IMR-90 (cell line): ENCODE measurements around the gene CALHM6. TPM values are rescaled to one million over a fixed set of nuclear protein-coding genes. Genes with fewer than 3 reads are reported as not detected.

Source experiments
- ATAC-seq: fragments of 200-7000 bp; cut with Tn5 transposase; 2 replicates; pipeline ENCODE4 v1.9.1; 2020; ENCODE audit warnings: low read depth, mild to moderate bottlenecking, moderate library complexity
- BruUV-seq: library from RNA; stranded (reverse); fragments of 400-500 nt; replicated peaks from 2 replicates; lab custom pipeline; 2021; lab: Mats Ljungman, UMichigan
- CTCF ChIA-PET: fragments of 300-600 bp; formaldehyde crosslinking; extraction: SDS; loops from one replicate; lab custom pipeline; 2021; ENCODE audit warnings: antibody characterized with exemption; lab: Yijun Ruan, JAX
- POLR2A ChIA-PET: fragments of 300-600 bp; sonication (Branson Sonifier 250); formaldehyde crosslinking; loops from one replicate; lab custom pipeline; 2022; ENCODE audit warnings: antibody characterized with exemption; ENCODE audit not compliant: unreplicated experiment; lab: Charles Lee
- DNase-seq: peaks from one replicate; pipeline ENCODE4 v3.0.0; 2013
- H2AFZ ChIP-seq: replicated peaks from 2 replicates; pipeline ENCODE3; 2013; ENCODE audit warnings: low read length, mild to moderate bottlenecking; ENCODE audit not compliant: poor library complexity
- H2AK5ac ChIP-seq: 2 replicates; pipeline ENCODE4 v1.6.1; 2013; ENCODE audit warnings: low read depth, low read length, inconsistent platforms
- H2AK9ac ChIP-seq: replicated peaks from 2 replicates; pipeline ENCODE3; 2013; ENCODE audit warnings: mild to moderate bottlenecking, low read depth, low read length, moderate library complexity; ENCODE audit not compliant: poor library complexity
- H2BK120ac ChIP-seq: 2 replicates; pipeline ENCODE4 v1.6.1; 2013; ENCODE audit warnings: low read depth, low read length, inconsistent platforms
- H2BK15ac ChIP-seq: 3 replicates; pipeline ENCODE4 v1.6.1; 2013; ENCODE audit warnings: low read depth, low read length, inconsistent platforms
- H2BK20ac ChIP-seq: 2 replicates; pipeline ENCODE4 v1.6.1; 2013; ENCODE audit warnings: low read depth, mild to moderate bottlenecking, inconsistent platforms, low read length, moderate library complexity
- H2BK5ac ChIP-seq: 2 replicates; pipeline ENCODE4 v1.6.1; 2013; ENCODE audit warnings: mild to moderate bottlenecking, low read depth, low read length, inconsistent platforms; ENCODE audit not compliant: poor library complexity, severe bottlenecking
- H3K14ac ChIP-seq: replicated peaks from 2 replicates; pipeline ENCODE4 v1.6.1; 2013; ENCODE audit warnings: low read depth, low read length, inconsistent platforms
- H3K18ac ChIP-seq: 2 replicates; pipeline ENCODE4 v1.6.1; 2013; ENCODE audit warnings: low read depth, low read length, control low read depth
- H3K23ac ChIP-seq: 2 replicates; pipeline ENCODE4 v1.6.1; 2013; ENCODE audit warnings: low read depth, low read length, inconsistent platforms
- H3K27ac ChIP-seq: 2 replicates; pipeline ENCODE4 v1.5.1; 2013; ENCODE audit warnings: mild to moderate bottlenecking, control low read depth, low read length; ENCODE audit not compliant: insufficient read depth
- H3K27me3 ChIP-seq: 2 replicates; pipeline ENCODE4 v1.6.1; 2013; ENCODE audit warnings: low read length; ENCODE audit not compliant: control insufficient read depth, insufficient read depth
- H3K36me3 ChIP-seq: 2 replicates; pipeline ENCODE4 v1.6.1; 2013; ENCODE audit warnings: low read length, mixed read lengths; ENCODE audit not compliant: control insufficient read depth, insufficient read depth
- H3K4ac ChIP-seq: 2 replicates; pipeline ENCODE4 v1.6.1; 2013; ENCODE audit warnings: low read depth, low read length, inconsistent platforms
- H3K4me1 ChIP-seq: 2 replicates; pipeline ENCODE4 v1.6.1; 2013; ENCODE audit warnings: low read length, mixed read lengths; ENCODE audit not compliant: control insufficient read depth, insufficient read depth
- H3K4me2 ChIP-seq: 2 replicates; pipeline ENCODE4 v1.6.1; 2013; ENCODE audit warnings: low read depth, mild to moderate bottlenecking, control low read depth, low read length, moderate library complexity
- H3K4me3 ChIP-seq: 2 replicates; pipeline ENCODE4 v1.5.1; 2013; ENCODE audit warnings: low read depth, mild to moderate bottlenecking, control low read depth, low read length, moderate library complexity; ENCODE audit not compliant: insufficient read depth
- H3K56ac ChIP-seq: 2 replicates; pipeline ENCODE4 v1.6.1; 2013; ENCODE audit warnings: low read length, inconsistent platforms; ENCODE audit not compliant: insufficient read depth; ENCODE audit errors: extremely low read depth
- H3K79me1 ChIP-seq, 2 experiments: 2 replicates each; pipeline ENCODE4 v1.6.1; 2013; ENCODE audit warnings: low read length in 2 of 2, inconsistent platforms in 1 of 2, low read depth in 1 of 2
- H3K9ac ChIP-seq: 2 replicates; pipeline ENCODE4 v1.6.1; 2013; ENCODE audit warnings: low read depth, low read length, control low read depth
- H3K9me1 ChIP-seq: 2 replicates; pipeline ENCODE4 v1.6.1; 2013; ENCODE audit warnings: low read length, inconsistent platforms; ENCODE audit not compliant: insufficient read depth
- H3K9me3 ChIP-seq: 2 replicates; pipeline ENCODE4 v1.6.1; 2013; ENCODE audit warnings: low read length; ENCODE audit not compliant: control insufficient read depth, insufficient read depth
- H4K20me1 ChIP-seq: 2 replicates; pipeline ENCODE4 v1.6.1; 2013; ENCODE audit warnings: low read length, inconsistent platforms; ENCODE audit not compliant: insufficient read depth
- H4K5ac ChIP-seq: 2 replicates; pipeline ENCODE4 v1.6.1; 2013; ENCODE audit warnings: mild to moderate bottlenecking, low read depth, low read length, control low read depth
- H4K8ac ChIP-seq, 2 experiments: 2 replicates each; pipeline ENCODE4 v1.6.1; 2013; ENCODE audit warnings: low read depth in 2 of 2, low read length in 2 of 2, control low read depth in 1 of 2, inconsistent platforms in 1 of 2
- H4K91ac ChIP-seq: 2 replicates; pipeline ENCODE4 v1.6.1; 2013; ENCODE audit warnings: low read depth, low read length, inconsistent platforms; ENCODE audit not compliant: insufficient read depth
- BHLHE40 ChIP-seq: fragments of 150-350 bp; IDR thresholded peaks from 2 replicates; pipeline ENCODE4 v1.6.1; 2016; ENCODE audit warnings: mild to moderate bottlenecking, low read depth, low read length
- CEBPB ChIP-seq: IDR thresholded peaks from 2 replicates; pipeline ENCODE4 v1.6.1; 2012; ENCODE audit warnings: low read depth, low read length, improper control_type of control experiment
- CHD1 ChIP-seq: IDR thresholded peaks from 2 replicates; pipeline ENCODE4 v1.6.1; 2012; ENCODE audit warnings: low read depth, low read length, improper control_type of control experiment
- ELK1 ChIP-seq: fragments of 150-350 bp; IDR thresholded peaks from 2 replicates; pipeline ENCODE4 v1.6.1; 2016; ENCODE audit warnings: low read depth, mild to moderate bottlenecking, low read length, moderate library complexity, borderline replicate concordance
- FOS ChIP-seq: fragments of 150-350 bp; IDR thresholded peaks from 2 replicates; pipeline ENCODE4 v1.6.1; 2016; ENCODE audit warnings: low read depth, low read length
- MAFK ChIP-seq: IDR thresholded peaks from 2 replicates; pipeline ENCODE4 v1.6.1; 2012; ENCODE audit warnings: low read depth, low read length, improper control_type of control experiment
- MAZ ChIP-seq: IDR thresholded peaks from 2 replicates; pipeline ENCODE4 v1.6.1; 2012; ENCODE audit warnings: low read depth, mild to moderate bottlenecking, low read length, improper control_type of control experiment, moderate library complexity, borderline replicate concordance
- NFE2L2 ChIP-seq: fragments of 150-350 bp; IDR thresholded peaks from 2 replicates; pipeline ENCODE4 v1.6.1; 2016; ENCODE audit warnings: low read depth, mild to moderate bottlenecking, low read length
- POLR2A ChIP-seq: IDR thresholded peaks from 2 replicates; pipeline ENCODE4 v1.6.1; 2012; ENCODE audit warnings: mild to moderate bottlenecking, low read depth, low read length
- RAD21 ChIP-seq: IDR thresholded peaks from 2 replicates; pipeline ENCODE4 v1.6.1; 2012; ENCODE audit warnings: low read length, improper control_type of control experiment
- RCOR1 ChIP-seq: IDR thresholded peaks from 2 replicates; pipeline ENCODE4 v1.6.1; 2012; ENCODE audit warnings: mild to moderate bottlenecking, low read length, improper control_type of control experiment; ENCODE audit not compliant: insufficient replicate concordance
- RFX5 ChIP-seq: IDR thresholded peaks from 2 replicates; pipeline ENCODE4 v1.8.0; 2012; ENCODE audit warnings: low read depth, mild to moderate bottlenecking, low read length, moderate library complexity
- SMC3 ChIP-seq: fragments of 150-350 bp; IDR thresholded peaks from 2 replicates; pipeline ENCODE4 v1.6.1; 2016; ENCODE audit warnings: low read depth, mild to moderate bottlenecking, antibody characterized with exemption, low read length, moderate library complexity
- dilution Hi-C: fragments of 300-500 bp; cut with HindIII; formaldehyde crosslinking; loops from one replicate; pipeline ENCODE4 v1.14.3; 2018; ENCODE audit warnings: low sequenced_read_pairs; ENCODE audit not compliant: unreplicated experiment
- in situ Hi-C: fragments of 300-500 bp; cut with MboI; formaldehyde crosslinking; loops from 3 replicates; pipeline ENCODE4 v1.14.3; 2019; ENCODE audit warnings: low sequenced_read_pairs, inconsistent platforms, mixed read lengths
- intact Hi-C: fragments of 100-400 bp; cut with micrococcal nuclease; formaldehyde crosslinking; loops from 2 replicates; pipeline ENCODE4 v1.10.0; 2022
- polyA plus RNA-seq, 3 experiments: library from polyadenylated mRNA; depleted of rRNA; stranded (reverse); fragments of >200 nt; gene quantifications; 2 replicates each; pipeline ENCODE4 v1.2.3, GENCODE V29; 2012; ENCODE audit warnings: low replicate concordance in 1 of 3
- total RNA-seq: library from RNA; depleted of rRNA; stranded (reverse); fragments of >200 nt; gene quantifications from 2 replicates; pipeline ENCODE4 v1.2.3, GENCODE V29; 2012

Gene CALHM6
- total and polyA plus RNA-seq, 2 of the 4 experiments (the other 2 are of a cell fraction): 0.72 to 1.5 TPM

DNA sequence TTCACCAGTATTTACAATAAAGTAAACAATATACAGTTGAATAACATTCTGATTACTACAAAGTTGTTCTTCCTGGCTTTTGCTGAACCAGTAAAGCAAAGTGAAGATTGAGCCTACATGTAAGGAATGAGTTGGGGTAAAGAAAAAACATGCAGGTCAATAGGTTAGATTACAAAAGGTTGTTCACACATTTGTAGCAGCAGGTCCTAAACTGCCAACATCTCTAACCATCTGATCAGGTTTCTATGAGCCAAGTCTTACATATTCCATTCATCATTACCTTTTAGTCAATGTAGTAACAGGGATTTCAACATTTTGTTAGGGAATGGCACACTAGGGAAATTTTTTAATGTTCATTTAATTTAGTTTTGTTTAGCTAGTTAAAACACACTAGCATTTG, 9.3 kb upstream of the CALHM6 start:
- ATAC-seq: no peak
- Histone ChIP-seq H2AK5ac (no peak overlapping the region), H3K79me1 (peaks cover 0 to 3% of the 10 kb centered on the region in 2 experiments; a peak in 1 of 4 replicates), H4K8ac (no peak overlapping the region), H4K20me1 (peaks cover 3% of the 10 kb centered on the region; the same call in 1 of the 2 replicates), H3K4me1 (peaks cover 5% of the 10 kb centered on the region), H3K9me1 (peaks cover 11% of the 10 kb centered on the region), H2AK9ac (no peak overlapping the region), H3K9ac (no peak overlapping the region), H2BK5ac (no peak overlapping the region), H3K27ac (no peak overlapping the region), H4K5ac (no peak overlapping the region), H2BK120ac (0 out of 2 replicates have a peak overlapping the region, but pooled peaks have one; percentile 6), H3K9me3 (no peaks in the 10 kb centered on the region), H3K14ac (no peak overlapping the region), H3K23ac (no peak overlapping the region), H3K4me3 (no peak overlapping the region), H3K27me3 (no peaks in the 10 kb centered on the region), H3K18ac (no peak overlapping the region), H3K36me3 (no peaks in the 10 kb centered on the region; the same call in 1 of the 2 replicates), H3K4ac (no peak overlapping the region), H2BK15ac (no peak overlapping the region), H2BK20ac (no peak overlapping the region), H3K56ac (no peak overlapping the region), H2AFZ (no peak overlapping the region), H3K4me2 (no peak overlapping the region), H4K91ac (no peak overlapping the region)
- intact Hi-C loops (no loop called here), in situ Hi-C loops (no loop called here), dilution Hi-C loops (no loop called here)
- no peak for DNase-seq
- CTCF ChIA-PET: no interaction called here
- no peak for TF ChIP-seq NFE2L2
- no peak for TF ChIP-seq RCOR1
- no peak for TF ChIP-seq MAZ
- no peak for TF ChIP-seq BHLHE40
- TF ChIP-seq FOS: no peak
- TF ChIP-seq SMC3: no peak
- TF ChIP-seq POLR2A: no peak
- TF ChIP-seq CEBPB: no peak
- no peak for TF ChIP-seq ELK1
- TF ChIP-seq RAD21: no peak
- TF ChIP-seq CHD1: no peak
- no peak for TF ChIP-seq MAFK
- no peak for TF ChIP-seq RFX5
- BruUV-seq: no TSS peak
- POLR2A ChIA-PET: no interaction called here
